GM21390 (cell line): Measurements from ENCODE around the gene SASH3.
A peak's percentile ranks its signal among the peaks of the same experiment; 100 is the strongest.
"Not testable (repeated sequence)": the region's sequence is repeated elsewhere in the genome, so short reads cannot be mapped to it uniquely, and the experiment has no call there.

Experiments used
- ATAC-seq: cut with Tn5 transposase; IDR thresholded peaks from one replicate; pipeline ENCODE4 v1.9.1; 2021; ENCODE audit not compliant: unreplicated experiment

The SASH3 gene

DNA sequence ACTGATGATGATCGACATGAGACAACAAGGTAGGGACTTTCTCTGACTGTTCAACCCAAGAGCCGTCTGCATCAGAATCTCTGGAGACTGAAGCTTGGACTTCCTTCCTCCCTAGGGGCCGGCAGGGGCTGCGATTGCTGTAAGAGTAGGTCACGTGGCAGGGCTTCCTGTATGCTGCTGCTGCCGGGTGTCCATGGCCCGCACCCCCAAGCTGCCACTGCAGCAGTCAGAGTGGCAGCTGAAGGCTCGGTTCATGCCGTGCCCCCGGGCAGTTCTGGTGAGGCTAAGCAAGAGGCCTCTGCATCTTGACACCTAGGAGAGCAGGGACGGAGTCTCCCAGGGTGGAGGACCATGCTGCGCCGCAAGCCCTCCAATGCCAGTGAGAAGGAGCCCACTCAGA lies at the start of gene SASH3:
Gene SASH3, plus strand, starts transcription at position 203 of the 400 bp plus-strand sequence. Its CDS starts 149 bp downstream, at position 352.
- ATAC-seq, result peak; percentile 30

DNA sequence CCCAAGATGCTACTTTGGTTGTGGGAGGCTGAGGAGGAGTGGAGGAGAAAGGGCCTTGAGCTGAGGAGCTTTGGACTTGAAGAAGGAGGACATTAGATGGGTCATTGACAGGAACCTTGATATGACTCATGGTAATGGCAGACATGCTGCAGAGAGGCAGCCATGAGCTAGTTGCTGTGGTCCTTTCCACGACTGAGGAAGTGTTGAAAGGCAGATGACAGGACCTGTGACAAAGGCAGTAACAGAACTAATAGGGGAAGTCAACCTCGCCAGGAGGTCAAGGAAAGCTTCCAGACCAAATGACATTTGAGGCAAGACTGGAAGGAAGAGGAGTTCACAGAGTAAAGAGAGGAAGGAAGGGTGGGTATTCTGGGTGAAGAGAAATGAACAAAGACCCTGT lies 48.5 kb upstream of the SASH3 start:
- no peak for ATAC-seq

DNA sequence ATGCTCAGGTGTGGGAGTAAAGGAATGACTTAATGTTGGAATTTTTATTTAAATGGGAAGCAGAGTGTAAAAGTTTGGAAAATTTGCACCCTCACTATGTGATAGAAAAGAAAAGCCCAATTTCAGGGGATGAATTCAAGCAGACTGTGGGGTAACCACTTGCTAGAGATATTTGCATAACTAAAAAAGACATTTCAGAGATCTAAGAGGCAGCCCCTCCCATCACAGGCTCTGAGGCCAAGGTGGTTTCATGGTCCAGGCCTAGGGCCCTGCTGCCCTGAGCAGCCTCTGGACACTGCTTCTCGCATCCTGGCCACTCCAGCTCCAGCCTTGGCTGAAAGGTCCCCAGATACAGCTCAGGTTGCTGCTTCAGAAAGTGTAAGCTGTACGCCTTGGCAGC lies 46.9 kb upstream of the SASH3 start:
- ATAC-seq, result no peak

DNA sequence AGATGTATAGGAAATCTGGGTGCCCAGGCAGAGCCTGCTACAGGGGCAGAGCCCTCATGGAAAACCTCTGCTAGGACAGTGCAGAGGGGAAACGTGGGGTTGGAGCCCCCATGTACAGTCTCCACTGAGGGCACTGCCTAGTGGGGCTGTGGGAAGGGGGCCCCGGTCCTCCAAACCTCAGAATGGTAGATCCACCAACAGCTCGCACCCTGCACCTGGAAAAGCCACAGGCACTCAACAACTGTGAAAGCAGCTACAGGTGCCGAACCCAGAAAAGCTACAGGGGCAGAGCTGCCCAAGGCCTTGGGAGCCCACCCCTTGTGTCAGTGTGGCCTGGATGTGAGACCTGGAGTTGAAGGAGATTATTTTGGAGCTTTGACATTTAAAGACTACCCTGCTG lies 46.4 kb upstream of the SASH3 start:
- ATAC-seq, result no peak

DNA sequence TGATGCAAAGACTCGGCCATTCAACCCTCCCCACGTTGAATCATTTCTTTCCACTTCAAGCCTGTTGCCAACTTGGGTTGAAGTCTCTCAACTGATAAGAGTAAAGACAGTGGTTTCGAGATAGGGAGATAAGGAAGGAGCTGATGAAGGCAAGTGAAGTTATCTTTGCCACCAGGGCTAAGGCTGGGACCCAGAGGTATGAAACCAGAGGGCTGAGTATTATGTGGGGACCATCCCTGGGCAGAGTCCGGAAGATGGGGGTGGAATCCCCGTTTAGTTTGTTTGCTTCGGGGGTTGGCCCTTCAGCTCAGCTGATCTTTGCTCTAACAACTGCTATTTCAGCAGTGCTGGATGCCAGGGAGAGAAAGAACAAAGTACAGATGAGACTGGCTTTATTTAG lies 43.3 kb upstream of the SASH3 start:
- no peak for ATAC-seq

DNA sequence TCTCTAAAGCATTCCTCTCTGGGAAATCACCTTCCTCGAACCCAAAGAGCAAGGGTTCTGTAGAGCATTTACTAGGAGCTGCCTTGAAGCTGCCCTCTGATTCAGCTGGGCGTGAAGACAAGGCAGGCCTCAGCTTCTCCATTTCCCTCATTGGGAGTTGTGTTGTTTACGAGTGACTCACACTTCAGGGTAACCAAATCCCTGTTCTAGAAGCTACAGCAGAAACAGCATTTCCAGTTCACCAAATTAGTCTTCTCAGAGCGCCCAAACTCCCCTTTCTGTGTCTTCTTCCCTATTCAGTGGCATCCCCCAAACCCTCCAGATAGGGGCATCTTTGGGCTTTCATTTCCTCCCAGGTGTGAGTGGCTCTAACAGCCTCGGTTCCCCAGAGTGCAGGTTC lies 41.8 kb upstream of the SASH3 start:
- ATAC-seq, result peak; percentile 57

DNA sequence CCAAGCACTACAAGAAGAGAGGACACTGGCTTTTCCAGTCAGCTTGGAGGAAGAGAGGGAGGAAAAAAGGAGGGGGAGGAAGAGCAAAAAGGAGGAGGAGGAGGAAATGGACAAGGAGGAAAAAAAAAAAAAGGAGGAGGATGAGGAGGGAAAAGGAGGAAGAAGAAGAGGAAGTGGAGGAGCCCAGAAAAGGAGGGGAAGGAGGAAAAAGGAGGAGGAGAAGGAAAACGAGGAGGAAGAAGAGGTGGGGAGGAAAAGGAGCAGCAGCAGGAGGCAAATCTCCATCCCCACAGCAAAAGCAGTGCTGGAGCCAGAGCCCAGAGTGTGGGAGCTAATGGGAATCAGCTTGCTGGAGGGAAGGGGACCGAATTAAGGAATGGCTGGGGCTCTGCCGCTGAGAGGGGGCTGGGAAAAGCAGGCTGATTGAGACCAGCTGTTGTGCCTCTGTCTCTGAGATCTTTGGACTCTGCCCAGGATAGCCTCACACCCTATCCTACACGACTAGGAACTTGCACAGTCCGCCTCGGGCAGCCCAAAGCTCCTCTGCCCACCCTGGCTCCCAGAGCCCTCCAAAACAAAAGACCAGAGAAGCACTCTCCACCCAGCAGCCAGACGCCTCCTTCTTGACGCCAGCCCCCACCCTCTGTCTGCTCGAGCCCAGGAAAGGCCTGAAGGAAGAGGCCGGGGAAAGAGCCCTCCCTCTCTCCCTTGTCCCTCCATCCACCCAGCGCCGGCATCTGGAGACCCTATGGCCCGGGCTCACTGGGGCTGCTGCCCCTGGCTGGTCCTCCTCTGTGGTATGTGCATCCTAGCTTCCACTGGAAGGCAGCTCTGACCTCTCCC lies 41.1 kb upstream of the SASH3 start, which contains the start of gene XPNPEP2:
Gene XPNPEP2, plus strand, starts transcription at position 514 of the 843 bp plus-strand sequence. Its CDS starts 235 bp downstream, at position 749.
- no peak for ATAC-seq

DNA sequence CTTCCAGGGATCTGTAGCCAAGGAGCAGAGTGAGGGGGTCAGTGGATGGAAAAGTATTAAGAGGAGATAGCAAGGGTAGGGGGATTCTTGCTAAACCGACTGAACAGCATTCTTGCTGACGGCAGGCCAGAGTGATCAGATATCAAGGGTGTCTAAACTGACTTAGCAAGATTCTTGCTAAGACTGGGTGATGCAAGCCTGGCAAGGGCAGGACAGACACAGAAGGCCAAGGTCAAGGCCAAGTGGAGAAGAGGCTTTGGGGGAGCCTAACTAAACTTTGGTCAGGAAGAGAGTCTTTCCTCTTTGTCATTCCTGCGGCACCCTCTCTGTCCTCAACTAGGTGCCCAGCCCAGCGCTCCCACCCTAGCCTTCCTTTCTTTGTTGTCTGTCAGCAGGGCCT lies 40.2 kb upstream of the SASH3 start:
- ATAC-seq, result no peak

DNA sequence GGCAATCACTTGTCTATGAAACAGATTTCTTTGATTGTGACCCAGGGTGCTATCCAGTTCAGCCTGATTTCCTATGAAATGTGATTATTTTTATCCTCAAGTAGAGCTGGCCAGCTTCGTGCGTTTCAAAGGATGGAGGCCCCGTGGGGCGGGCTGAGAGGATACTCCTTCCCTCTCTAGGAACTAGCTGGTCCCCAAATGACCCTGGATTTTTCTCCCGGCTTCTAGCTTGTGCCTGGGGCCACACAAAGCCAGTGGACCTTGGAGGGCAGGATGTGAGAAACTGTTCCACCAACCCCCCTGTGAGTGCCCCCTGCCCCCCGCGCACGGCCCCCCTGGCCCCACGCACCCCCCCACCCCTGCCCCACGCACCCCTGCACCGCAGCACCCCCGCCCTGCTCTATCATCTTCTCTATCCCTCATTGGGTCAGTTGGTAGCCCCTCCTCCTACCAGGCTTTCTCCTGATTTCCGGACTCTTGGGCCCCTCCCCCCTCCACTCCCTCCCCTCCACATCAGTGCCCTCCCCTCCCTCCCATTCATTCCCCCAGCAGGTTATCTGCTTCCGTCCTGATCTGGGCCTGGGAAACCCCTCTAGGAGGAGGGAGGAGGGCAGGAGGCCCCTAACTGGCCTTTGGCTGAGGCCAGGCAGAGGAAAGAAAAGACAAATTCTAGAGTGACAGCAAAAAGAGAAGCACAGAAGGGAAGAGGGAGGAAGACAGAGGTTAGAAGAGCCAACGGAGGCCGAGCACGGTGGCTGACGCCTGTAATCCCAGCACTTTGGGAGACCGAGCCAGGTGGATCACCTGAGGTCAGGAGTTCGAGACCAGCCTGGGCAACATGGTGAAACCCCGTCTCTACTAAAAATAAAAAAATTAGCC lies 37.6 kb upstream of the SASH3 start:
- no peak for ATAC-seq

DNA sequence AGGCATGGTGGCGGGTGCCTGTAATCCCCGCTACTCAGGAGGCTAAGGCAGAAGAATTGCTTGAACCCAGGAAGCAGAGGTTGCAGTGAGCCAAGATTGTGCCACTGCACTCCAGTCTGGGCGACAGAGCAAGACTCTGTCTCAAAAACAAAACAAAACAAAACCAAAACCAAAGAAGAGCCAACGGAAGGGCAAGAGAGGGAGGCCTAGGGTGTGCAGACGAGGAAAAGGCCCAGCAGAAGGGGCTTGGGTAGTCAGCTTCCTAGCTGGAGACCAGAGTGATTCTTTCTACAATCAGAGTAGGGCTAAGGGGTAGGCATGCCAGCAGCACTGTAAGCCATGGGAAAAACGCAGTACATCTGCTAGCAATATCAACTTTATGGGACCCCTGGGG lies 37.0 kb upstream of the SASH3 start:
- not testable (repeated sequence) for ATAC-seq

DNA sequence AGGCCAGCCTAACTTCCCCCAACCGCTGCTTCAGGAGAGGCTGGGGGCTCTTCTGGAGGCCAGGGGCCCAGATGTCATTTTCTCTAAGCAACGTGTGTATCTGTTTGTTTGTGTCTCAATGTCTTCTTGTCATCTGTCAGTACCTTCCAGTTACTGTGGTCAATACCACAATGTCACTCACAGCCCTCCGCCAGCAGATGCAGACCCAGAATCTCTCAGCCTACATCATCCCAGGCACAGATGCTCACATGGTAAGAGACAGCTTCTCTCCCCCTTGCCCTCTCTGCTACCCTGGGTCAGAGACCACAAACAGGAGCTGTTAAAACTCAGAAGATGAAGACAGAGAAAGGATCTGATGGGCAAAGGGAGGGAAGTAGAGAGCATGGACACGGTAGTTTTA lies 35.9 kb upstream of the SASH3 start:
- no peak for ATAC-seq

DNA sequence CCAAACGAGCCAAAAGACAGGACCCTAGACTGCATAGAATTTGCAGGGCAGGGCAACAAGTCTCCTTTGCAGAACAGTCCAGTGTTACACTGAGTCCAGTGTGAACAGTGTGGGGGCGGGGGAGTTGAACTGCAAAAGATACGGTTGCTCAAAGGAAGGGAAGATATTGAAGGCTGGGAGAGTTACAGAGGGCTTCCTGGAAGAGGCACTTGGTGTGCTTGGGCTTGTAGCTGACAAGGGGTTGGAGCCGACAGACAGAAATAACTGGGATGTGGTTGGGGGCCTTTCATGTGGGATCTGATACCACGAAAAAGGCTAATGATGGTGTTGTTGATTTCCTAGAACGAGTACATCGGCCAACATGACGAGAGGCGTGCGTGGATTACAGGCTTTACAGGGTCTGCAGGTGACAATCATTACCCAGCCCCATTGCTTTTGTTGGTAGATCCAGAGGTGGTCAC lies 34.9 kb upstream of the SASH3 start:
- ATAC-seq, result no peak

DNA sequence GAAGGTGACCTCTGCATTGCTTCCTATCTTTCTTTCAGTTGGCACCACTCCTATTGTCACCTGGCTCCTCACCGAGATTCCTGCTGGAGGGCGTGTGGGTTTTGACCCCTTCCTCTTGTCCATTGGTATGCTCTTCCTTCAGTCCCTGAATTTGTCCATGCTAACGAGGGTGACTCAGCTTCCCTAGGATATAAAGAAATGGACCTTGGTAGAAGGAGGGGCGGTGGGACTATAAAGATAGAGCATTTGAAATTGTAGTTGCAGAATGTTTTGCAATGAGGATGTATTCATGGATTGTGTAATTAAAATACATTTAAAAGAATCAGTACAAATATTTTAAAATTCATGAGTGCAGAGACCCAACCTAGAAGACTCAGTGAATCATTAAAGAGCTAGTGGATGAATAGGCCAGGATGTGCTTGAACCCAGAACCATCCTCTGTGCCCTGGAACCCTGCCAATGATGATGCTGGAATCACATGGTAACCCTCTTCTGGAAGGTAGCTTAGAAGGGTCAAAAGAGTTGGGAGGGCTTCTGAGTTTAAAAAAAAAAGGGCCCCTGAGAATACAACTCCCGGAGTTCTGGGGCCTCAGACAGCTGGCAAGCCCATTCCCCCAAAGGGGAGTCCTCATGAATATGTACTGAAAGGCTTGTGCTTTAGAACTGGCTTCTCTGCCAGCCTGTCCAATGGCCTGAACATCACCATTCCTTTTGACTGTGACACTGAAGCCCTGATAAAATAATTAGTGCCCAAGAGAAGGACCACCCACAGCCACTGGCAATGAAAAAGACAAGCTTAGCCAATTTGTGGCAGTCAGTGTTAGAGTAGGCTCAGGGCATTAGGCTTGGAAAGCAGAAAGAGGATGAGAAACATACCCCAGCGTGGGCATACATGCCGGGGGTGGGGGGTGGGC lies 32.9 kb upstream of the SASH3 start:
- ATAC-seq, result no peak

DNA sequence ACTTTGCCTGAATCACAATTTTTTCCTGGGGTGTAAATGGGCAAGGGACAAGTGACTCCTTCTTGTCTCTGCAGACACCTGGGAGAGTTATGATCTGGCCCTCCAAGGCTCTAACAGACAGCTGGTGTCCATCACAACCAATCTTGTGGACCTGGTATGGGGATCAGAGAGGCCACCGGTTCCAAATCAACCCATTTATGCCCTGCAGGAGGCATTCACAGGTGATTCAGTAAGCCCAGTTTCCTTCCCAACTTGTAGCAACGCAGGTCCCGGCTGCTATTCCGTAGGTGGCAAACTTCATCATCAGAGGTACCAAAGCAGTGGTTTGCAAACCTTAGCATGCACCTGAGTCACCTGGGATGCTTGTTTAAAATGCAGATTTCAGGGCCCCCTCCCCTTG lies 32.2 kb upstream of the SASH3 start:
- no peak for ATAC-seq

DNA sequence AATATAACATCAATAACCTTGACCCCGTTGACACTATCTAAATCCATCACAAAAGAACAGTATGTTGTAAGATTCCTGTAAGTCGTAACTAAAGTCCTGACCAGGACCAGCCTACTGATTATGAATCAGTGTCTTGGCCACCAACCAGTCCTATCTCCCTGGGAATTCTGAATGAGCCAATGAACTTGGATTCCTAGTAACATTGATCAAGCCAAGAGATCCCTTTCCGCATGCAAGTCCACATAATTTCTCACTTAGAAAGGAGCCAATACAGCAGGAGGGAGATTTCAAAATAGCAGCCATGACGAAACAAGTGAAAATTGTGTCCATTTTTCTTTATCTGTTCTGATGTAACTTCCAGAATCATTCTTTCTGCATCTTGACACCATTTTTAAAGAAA lies 31.4 kb upstream of the SASH3 start:
- ATAC-seq, result no peak

DNA sequence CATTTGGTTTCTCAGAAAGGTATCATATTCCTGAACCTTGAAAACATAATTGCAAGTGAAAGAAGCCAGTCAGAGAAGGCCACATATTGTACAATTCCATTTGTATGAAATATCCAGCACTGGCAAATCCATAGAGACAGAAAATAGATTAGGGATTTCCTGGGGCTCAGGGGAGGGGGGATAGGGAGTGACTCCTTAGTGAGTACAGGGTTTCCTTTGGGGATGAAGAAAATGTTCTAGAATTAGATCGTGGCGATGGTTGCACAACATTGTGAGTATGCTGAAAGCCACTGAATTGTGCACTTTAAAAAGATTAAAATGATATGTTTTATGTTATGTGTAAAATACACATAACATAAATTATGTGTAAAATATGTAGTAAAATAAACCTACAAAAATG lies 30.7 kb upstream of the SASH3 start:
- ATAC-seq, result no peak

DNA sequence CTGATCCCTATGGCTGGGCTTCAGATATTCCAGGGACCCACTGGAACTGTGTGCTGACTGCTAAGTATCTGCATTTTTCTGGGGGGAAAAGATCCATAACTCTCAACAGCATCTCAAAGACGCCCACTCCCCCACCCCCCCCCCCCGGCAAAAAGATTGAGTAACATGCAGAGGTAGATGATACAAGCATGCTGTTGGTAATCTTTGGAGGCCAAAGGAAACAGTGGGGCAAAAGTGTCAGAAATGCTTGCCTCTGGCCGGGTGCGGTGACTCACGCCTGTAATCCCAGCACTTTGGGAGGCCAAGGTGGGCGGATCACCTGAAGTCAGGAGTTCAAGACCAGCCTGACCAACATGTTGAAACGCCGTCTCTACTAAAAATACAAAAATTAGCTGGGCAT lies 28.8 kb upstream of the SASH3 start:
- no peak for ATAC-seq

DNA sequence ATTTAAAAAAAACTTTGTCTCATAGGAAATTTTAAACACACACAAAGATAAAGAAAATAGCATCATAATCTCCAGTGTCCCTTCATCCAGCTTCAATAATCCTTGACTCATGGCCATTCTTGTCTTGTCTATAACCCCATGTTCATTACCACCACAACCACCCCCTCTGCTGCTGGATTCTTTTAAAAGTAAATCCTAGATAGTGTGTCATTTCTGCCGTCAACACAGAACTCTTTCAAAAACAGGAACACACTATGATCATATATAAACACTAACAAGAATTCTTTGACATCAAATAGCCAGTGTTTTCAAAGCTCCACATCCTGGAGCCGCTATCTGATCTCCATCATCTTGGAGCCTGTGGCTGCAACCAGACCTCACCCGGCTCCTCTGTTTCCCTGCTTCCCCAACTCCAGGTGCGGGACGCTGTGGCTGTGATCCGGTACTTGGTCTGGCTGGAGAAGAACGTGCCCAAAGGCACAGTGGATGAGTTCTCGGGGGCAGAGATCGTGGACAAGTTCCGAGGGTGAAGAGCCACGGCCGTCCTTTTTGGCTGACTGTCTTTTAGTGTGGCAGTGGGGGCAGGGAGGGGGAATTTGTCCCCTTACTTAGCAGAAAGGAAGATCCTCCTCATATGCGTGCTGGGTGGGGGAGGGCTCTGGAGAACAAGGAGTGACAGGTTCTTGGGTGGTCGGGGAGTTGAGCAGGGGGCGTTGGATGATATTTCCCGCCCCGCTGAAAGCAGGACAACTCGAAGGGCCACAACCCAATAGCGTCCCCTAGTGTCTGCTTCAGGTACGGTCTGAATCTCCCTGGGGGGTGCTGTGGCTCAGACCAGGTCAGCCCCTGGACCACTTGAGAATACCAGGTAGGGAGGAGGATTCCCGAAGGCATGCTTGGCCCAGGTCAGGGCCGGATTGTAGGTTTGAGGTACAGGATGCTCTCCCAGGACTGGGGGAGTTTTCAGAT lies 25.4 kb upstream of the SASH3 start:
- ATAC-seq, result no peak

DNA sequence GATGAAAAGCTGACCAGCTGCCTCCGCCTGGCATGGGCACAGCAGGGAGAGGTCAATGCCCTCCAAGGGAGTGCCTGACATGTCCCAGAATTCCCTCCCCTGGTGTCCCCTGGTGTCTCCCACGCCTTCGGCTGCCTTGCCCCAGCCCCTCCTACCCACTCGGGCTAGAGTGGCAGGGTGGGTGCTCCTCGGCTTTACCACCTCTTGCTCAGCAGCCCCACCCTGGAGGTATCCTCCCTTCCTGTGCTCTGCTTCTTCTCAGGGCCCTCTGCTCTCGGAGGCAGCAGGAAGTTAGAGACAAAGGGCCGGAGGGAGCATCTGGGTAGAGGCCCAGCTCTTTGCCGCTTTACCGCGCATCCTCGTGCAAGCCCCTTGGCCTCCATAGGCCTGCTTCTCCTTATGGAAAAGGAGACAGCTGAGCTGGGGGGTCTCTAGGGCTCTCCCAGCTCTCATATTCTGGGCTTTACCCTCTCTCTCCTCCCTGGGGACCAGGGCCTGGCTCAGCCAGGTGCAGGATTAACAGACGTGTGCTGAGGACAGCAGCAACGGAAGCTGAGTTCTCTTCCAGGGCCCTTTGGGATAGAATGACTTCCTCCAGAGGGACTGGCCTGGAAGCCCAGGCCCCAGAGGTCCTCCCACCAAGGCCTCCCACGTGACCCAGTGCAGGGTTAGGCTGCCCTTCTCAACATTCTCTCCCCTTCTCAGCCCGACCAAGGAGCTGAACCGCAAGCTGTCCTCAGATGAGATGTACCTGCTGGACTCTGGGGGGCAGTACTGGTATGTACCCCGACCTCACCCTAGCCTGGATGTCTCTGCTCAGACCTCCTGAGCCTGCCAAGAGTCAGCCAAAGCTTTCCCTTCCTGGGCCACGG lies 23.7 kb upstream of the SASH3 start:
- peak; percentile 45 for ATAC-seq
